Endothelial cell of umbilical vein (primary cell): ENCODE data around the gene RWDD4. TPM values are rescaled to one million over a fixed set of nuclear protein-coding genes. Genes with fewer than 3 reads are reported as not detected.

Experiments
- BruUV-seq: library from RNA; stranded (reverse); fragments of 400-500 nt; replicated peaks from 2 replicates; lab custom pipeline; 2021; lab: Mats Ljungman, UMichigan
- CTCF ChIA-PET: fragments of 300-600, 350-600 bp; sonication (Branson Sonifier 250); formaldehyde crosslinking; loops from one replicate; lab custom pipeline; 2021; ENCODE audit warnings: antibody characterized with exemption, inconsistent platforms; lab: Charles Lee
- POLR2A ChIA-PET: fragments of 300-600, 350-600 bp; sonication (Branson Sonifier 250); formaldehyde crosslinking; loops from one replicate; lab custom pipeline; 2021; ENCODE audit warnings: antibody characterized with exemption, inconsistent platforms; lab: Charles Lee
- DNase-seq: peaks from one replicate; pipeline ENCODE4 v3.0.0-alpha.2; 2011; ENCODE audit warnings: low read depth, low spot score
- FAIRE-seq: peaks from 2 replicates; lab custom pipeline; 2011; peaks lifted over from hg19 to GRCh38; lab: Jason Lieb, UNC
- H2AFZ ChIP-seq: 2 replicates; pipeline ENCODE4 v1.6.0; 2012; ENCODE audit warnings: low read depth, low read length, control low read depth, inconsistent platforms
- H3K27ac ChIP-seq: 2 replicates; pipeline ENCODE4 v1.5.1; 2011; ENCODE audit warnings: low read depth, mild to moderate bottlenecking, control low read depth, low read length, moderate library complexity; ENCODE audit not compliant: insufficient read depth
- H3K27me3 ChIP-seq, 2 experiments: 2 replicates each; pipeline versions ENCODE4 v1.6.0 to v1.6.1; 2011; ENCODE audit warnings: low read length in 2 of 2, mixed read lengths in 1 of 2; ENCODE audit not compliant: control insufficient read depth in 2 of 2, insufficient read depth in 2 of 2
- H3K36me3 ChIP-seq, 2 experiments: 2 replicates in 1 of 2; 3 replicates in 1 of 2; pipeline ENCODE4 v1.5.1; 2011; ENCODE audit warnings: low read length in 2 of 2, mild to moderate bottlenecking in 1 of 2, moderate library complexity in 1 of 2; ENCODE audit not compliant: control insufficient read depth in 2 of 2, insufficient read depth in 2 of 2; ENCODE audit errors: extremely low read depth in 1 of 2
- H3K4me1 ChIP-seq: 3 replicates; pipeline ENCODE4 v1.5.1; 2011; ENCODE audit warnings: mild to moderate bottlenecking, low read length; ENCODE audit not compliant: control insufficient read depth, insufficient read depth; ENCODE audit errors: extremely low read depth
- H3K4me2 ChIP-seq: 2 replicates; pipeline ENCODE4 v1.6.1; 2011; ENCODE audit warnings: low read length, control low read depth, mixed read lengths; ENCODE audit not compliant: insufficient read depth
- H3K4me3 ChIP-seq, 3 experiments: fragments of 200-600 bp in 1 of 3; sonication (generic), shearing (Covaris generic) in 1 of 3; replicated peaks in 1 of 3; 2 replicates each; pipeline ENCODE4 v1.5.1; 2011 to 2016; ENCODE audit warnings: control low read depth in 3 of 3, low read length in 3 of 3, mild to moderate bottlenecking in 2 of 3, inconsistent platforms in 1 of 3, low read depth in 1 of 3, moderate library complexity in 1 of 3; ENCODE audit not compliant: insufficient read depth in 1 of 3
- H3K79me2 ChIP-seq: 2 replicates; pipeline ENCODE4 v1.6.0; 2012; ENCODE audit warnings: low read length, inconsistent platforms; ENCODE audit not compliant: control insufficient read depth, insufficient read depth
- H3K9ac ChIP-seq: replicated peaks from 2 replicates; pipeline ENCODE3; 2011; ENCODE audit warnings: low read length, control low read depth; ENCODE audit not compliant: insufficient read depth; ENCODE audit errors: extremely low read depth
- H3K9me1 ChIP-seq: replicated peaks from 3 replicates; pipeline ENCODE4 v1.6.0; 2011; ENCODE audit warnings: mild to moderate bottlenecking, low read length; ENCODE audit not compliant: control insufficient read depth, insufficient read depth; ENCODE audit errors: extremely low read depth
- H3K9me3 ChIP-seq: replicated peaks from 2 replicates; pipeline ENCODE4 v1.5.1; 2012; ENCODE audit warnings: low read length, inconsistent platforms; ENCODE audit not compliant: control insufficient read depth, insufficient read depth
- H4K20me1 ChIP-seq: replicated peaks from 2 replicates; pipeline ENCODE3; 2011; ENCODE audit warnings: mild to moderate bottlenecking, low read length; ENCODE audit not compliant: control insufficient read depth, insufficient read depth; ENCODE audit errors: extremely low read depth
- GATA2 ChIP-seq: IDR thresholded peaks from 2 replicates; pipeline ENCODE4 v1.7.0; 2011; ENCODE audit warnings: low read depth, mild to moderate bottlenecking, moderate library complexity, mixed read lengths, low read length; ENCODE audit not compliant: insufficient read length, insufficient read depth
- MAX ChIP-seq: IDR thresholded peaks from 2 replicates; pipeline ENCODE4 v1.6.1; 2011; ENCODE audit not compliant: insufficient read depth, insufficient read length
- MYC ChIP-seq: IDR thresholded peaks from one replicate; pipeline ENCODE4 v1.6.1; 2011; ENCODE audit warnings: mild to moderate bottlenecking, low read depth, low read length
- dilution Hi-C: fragments of 300-500 bp; cut with MboI; formaldehyde crosslinking; loops from one replicate; pipeline ENCODE4 v1.15.0; 2019; ENCODE audit warnings: low sequenced_read_pairs; ENCODE audit not compliant: extremely low pct_ligation_motif_present
- intact Hi-C: fragments of 100-400 bp; cut with micrococcal nuclease; formaldehyde crosslinking; loops from one replicate; pipeline ENCODE4 v1.10.0; 2022
- polyA plus RNA-seq, 4 experiments: library from polyadenylated mRNA; depleted of rRNA in 3 of 4; stranded (reverse) in 3 of 4; unstranded in 1 of 4; fragments of >200 nt; gene quantifications; 2 replicates each; pipeline versions ENCODE4 v1.2.1 to v1.2.3, GENCODE V29; 2011 to 2012; ENCODE audit warnings: missing spikeins in 1 of 4
- total RNA-seq: library from RNA; stranded (reverse); gene quantifications from 2 replicates; pipeline ENCODE4 v1.2.3, GENCODE V29; 2021
- TF ChIP-seq, protein P1 (sequence below), 2 donors: IDR thresholded peaks; 1 replicate in 1 of 2; 2 replicates in 1 of 2; pipeline ENCODE4 v1.5.1; 2011; ENCODE audit warnings: low read length in 2 of 2, mild to moderate bottlenecking in 2 of 2, moderate library complexity in 2 of 2, control low read depth in 1 of 2, inconsistent platforms in 1 of 2, low read depth in 1 of 2; ENCODE audit not compliant: insufficient read depth in 1 of 2; ENCODE audit errors: extremely low read depth in 1 of 2

The RWDD4 gene
- total and polyA plus RNA-seq, 2 donors (not counting 3 experiments of a cell fraction or from before 2014, with no cell fraction given): 4.9 to 16.6 TPM

GRCh38 chr4:183602557-183603027 lies 56.4 kb downstream of the RWDD4 start:
- no peaks in the 10 kb centered on the region for H3K36me3 ChIP-seq
- H2AFZ ChIP-seq: no peak overlapping the region
- TF ChIP-seq MAX (no peak), GATA2 (no peak), MYC (no peak)
- CTCF ChIA-PET: interaction anchor here (0.7 to 4.9 kb wide), 12 partner anchors 9 to 133 kb away, joined by 3 to 45 read pairs (median 4); no protein-coding TSS in a partner anchor
- H3K4me1 ChIP-seq: no peaks in the 10 kb centered on the region
- BruUV-seq: no TSS peak
- intact Hi-C loops: no loop called here
- H3K4me3 ChIP-seq: no peak overlapping the region
- H3K79me2 ChIP-seq: no peaks in the 10 kb centered on the region
- POLR2A ChIA-PET: interaction anchor here (0.7 kb wide), 1 partner anchor 34 kb away, joined by 3 read pairs; no protein-coding TSS in a partner anchor
- H3K27me3 ChIP-seq: peaks cover 0 to 6% of the 10 kb centered on the region in 2 experiments
- DNase-seq (peak; percentile 8), FAIRE-seq (no peak)
- H3K9me3 ChIP-seq: no peaks in the 10 kb centered on the region
- H3K9ac ChIP-seq: no peak overlapping the region
- no peak overlapping the region for H3K27ac ChIP-seq
- no peaks in the 10 kb centered on the region for H3K9me1 ChIP-seq
- no peaks in the 10 kb centered on the region for H4K20me1 ChIP-seq
- H3K4me2 ChIP-seq: no peak overlapping the region
- dilution Hi-C loops: no loop called here

GRCh38 chr4:183601381-183601780 lies 57.6 kb downstream of the RWDD4 start:
- Histone ChIP-seq H3K27ac (no peak overlapping the region), H2AFZ (no peak overlapping the region), H3K9me3 (no peaks in the 10 kb centered on the region), H3K4me1 (no peaks in the 10 kb centered on the region), H3K27me3 (peaks cover 0 to 4% of the 10 kb centered on the region in 2 experiments), H3K4me3 (no peak overlapping the region), H4K20me1 (no peaks in the 10 kb centered on the region), H3K36me3 (no peaks in the 10 kb centered on the region), H3K9ac (no peak overlapping the region), H3K79me2 (no peaks in the 10 kb centered on the region), H3K4me2 (no peak overlapping the region), H3K9me1 (no peaks in the 10 kb centered on the region)
- BruUV-seq: no TSS peak
- FAIRE-seq (no peak), DNase-seq (no peak)
- POLR2A ChIA-PET: no interaction called here
- CTCF ChIA-PET: interaction anchor here (0.6 to 4.9 kb wide), 7 partner anchors 9 to 132 kb away, joined by 3 to 45 read pairs (median 5); no protein-coding TSS in a partner anchor
- TF ChIP-seq, protein P1, sequence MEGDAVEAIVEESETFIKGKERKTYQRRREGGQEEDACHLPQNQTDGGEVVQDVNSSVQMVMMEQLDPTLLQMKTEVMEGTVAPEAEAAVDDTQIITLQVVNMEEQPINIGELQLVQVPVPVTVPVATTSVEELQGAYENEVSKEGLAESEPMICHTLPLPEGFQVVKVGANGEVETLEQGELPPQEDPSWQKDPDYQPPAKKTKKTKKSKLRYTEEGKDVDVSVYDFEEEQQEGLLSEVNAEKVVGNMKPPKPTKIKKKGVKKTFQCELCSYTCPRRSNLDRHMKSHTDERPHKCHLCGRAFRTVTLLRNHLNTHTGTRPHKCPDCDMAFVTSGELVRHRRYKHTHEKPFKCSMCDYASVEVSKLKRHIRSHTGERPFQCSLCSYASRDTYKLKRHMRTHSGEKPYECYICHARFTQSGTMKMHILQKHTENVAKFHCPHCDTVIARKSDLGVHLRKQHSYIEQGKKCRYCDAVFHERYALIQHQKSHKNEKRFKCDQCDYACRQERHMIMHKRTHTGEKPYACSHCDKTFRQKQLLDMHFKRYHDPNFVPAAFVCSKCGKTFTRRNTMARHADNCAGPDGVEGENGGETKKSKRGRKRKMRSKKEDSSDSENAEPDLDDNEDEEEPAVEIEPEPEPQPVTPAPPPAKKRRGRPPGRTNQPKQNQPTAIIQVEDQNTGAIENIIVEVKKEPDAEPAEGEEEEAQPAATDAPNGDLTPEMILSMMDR (IDR thresholded peaks at IDR 0.05; ENCODE audit: extremely low read depth in 1 of 2, insufficient read depth in 1 of 2, low read depth in 1 of 2, low read length in 2 of 2): no peak
- dilution Hi-C loops (no loop called here), intact Hi-C loops (no loop called here)
